ENCODE measurements around the gene MRPL41.
"Not testable (repeated sequence)": the region's sequence is repeated elsewhere in the genome, so short reads cannot be mapped to it uniquely, and the experiment has no call there.

MRPL41 gene

DNA sequence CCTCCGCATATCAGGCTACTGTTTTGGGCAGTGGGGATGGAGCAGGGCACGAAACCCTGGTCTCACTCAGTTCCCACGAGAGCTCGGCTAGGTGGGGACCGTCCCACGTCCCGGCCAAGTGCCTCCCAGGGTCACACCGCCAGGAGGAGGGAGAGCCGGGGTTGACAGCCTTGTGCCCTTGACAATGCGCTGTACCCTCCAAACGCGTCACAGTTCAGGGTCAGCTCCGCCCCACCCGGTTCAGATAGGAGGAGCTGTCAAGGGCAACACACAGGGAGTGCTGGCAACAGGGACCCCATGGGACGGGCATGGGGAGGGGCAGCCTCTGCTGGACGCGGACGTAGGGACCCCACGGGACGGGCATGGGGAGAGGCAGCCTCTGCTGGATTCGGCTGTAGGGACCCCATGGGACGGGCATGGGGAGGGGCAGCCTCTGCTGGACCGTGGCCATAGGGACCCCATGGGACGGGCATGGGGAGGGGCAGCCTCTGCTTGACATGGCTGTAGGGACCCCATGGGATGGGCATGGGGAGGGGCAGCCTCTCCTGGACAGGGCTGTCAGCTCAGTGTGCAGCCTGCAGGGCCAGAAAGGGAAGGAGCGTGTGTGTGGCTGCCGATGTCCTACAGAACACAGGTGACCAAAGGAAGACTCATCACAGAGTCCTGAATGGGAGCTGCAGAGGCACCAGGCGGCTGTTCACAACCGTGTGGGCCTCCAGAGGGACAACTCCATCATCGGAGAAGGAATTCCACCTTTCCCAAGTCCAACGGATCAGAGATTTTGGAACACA is 30.9 kb upstream of the MRPL41 start:
- in situ Hi-C loops (cut with HindIII; ENCODE audit: low pct_ligation_motif_present, low pct_unique_long_range_greater_than_20kb, low sequenced_read_pairs) = no loop called here
- no peak for DNase-seq

- no peak for DNase-seq
- in situ Hi-C loops (cut with HindIII; ENCODE audit: low pct_ligation_motif_present, low pct_unique_long_range_greater_than_20kb, low sequenced_read_pairs) = no loop called here
Measured at GRCh38 chr9:137521405-137521985, 30.2 kb upstream of the MRPL41 start.

DNA sequence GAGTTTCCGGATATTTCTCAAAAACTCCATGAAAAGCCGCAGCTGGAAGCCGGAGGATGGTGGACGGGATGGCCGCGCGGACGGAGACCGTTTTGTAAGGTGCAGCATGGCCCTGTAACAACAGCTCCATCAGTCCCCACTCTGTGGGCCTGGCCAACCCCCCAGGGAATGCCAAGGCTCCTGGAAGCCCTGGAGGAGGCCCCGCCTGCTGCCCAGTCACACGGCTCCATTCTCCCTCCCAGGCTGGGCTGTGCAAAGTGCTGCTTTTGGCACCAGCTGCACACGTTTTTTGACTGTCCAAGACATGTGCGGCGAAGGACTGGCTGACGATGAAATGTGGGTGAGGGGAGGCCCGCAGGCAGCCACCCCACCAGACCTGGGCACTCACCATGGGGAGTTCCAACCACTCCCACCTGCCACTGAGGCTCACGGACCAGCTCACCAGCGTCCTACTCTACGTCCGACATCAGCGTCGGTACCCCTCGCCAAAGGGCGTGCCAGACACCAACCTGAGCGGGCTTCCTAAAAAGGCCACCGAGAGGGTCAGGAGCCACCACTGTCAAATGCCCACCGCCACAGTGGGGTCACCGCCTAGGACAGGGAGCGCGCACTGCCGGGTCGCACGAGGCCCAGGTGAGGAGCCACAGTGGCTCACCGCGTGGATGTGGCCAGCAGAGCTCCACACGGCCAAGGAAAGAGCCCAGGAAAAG is 28.8 kb upstream of the MRPL41 start:
- DNase-seq = no peak
- in situ Hi-C loops (cut with HindIII; ENCODE audit: low pct_ligation_motif_present, low pct_unique_long_range_greater_than_20kb, low sequenced_read_pairs) = no loop called here

DNA sequence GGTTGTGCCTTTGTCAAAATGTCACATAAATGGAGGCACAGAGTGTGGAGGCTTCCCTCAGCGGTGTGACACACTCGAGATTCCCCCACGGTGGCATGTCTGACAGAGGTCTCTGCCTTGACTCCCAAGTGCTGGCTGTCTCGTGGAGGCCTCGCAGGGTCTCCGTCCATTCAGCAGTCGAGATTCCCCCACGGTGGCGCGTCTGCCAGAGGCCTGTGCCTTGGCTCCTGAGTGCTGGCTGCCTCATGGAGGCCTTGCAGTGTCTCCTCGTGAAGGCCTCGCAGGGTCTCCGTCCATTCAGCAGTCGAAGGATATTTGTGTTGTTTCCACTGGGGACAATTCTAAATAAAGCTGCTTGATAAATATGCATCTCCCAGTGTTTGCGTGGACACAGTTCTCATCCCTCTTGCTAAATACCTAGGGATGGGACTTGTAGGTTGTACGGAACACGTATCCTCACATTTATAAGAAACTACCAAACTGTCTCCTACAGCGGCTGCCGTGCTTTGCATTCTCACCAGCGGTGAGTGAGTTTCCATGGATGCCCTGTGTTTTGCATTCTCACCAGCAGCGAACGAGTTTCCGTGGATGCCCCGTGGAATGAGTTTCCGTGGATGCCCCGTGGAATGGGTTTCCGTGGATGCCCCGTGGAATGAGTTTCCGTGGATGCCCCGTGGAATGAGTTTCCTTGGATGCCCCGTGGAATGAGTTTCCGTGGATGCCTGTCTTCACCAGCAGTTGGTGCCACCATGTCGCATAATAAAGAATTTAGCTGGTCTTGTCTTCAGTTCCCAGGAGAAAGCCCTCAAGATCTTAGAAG is 27.3 kb upstream of the MRPL41 start:
- DNase-seq = no peak
- in situ Hi-C loops (cut with HindIII; ENCODE audit: low pct_ligation_motif_present, low pct_unique_long_range_greater_than_20kb, low sequenced_read_pairs) = no loop called here

DNA sequence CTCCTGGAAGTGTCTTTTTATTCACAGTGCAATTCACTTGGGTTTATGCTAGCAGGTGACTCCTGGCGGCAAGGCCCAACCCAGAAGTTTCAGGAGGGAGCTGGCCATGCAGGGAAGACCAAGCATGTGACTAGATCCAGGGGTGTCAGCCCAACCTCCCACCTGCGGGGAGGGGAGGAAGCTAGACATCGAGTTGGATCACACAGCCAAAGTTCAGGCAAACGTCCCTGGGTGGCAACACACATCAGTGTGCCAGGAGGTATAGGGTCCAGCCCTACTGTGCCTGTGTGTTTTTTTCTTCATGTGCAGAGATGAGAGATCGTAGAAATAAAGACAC is 26.7 kb upstream of the MRPL41 start:
- in situ Hi-C loops (cut with HindIII; ENCODE audit: low pct_ligation_motif_present, low pct_unique_long_range_greater_than_20kb, low sequenced_read_pairs) = no loop called here
- no peak for DNase-seq

- in situ Hi-C loops (cut with HindIII; ENCODE audit: low pct_ligation_motif_present, low pct_unique_long_range_greater_than_20kb, low sequenced_read_pairs) = no loop called here
- no peak for DNase-seq
Measured at GRCh38 chr9:137530331-137530730, 21.3 kb upstream of the MRPL41 start.

- no peak for DNase-seq
- in situ Hi-C loops (cut with HindIII; ENCODE audit: low pct_ligation_motif_present, low pct_unique_long_range_greater_than_20kb, low sequenced_read_pairs) = no loop called here
Measured at GRCh38 chr9:137531099-137531765, 20.4 kb upstream of the MRPL41 start.

- DNase-seq; in situ Hi-C loops (cut with HindIII; ENCODE audit: low pct_ligation_motif_present, low pct_unique_long_range_greater_than_20kb, low sequenced_read_pairs): not testable (repeated sequence)
Measured at GRCh38 chr9:137532891-137533468, 18.7 kb upstream of the MRPL41 start.

DNA sequence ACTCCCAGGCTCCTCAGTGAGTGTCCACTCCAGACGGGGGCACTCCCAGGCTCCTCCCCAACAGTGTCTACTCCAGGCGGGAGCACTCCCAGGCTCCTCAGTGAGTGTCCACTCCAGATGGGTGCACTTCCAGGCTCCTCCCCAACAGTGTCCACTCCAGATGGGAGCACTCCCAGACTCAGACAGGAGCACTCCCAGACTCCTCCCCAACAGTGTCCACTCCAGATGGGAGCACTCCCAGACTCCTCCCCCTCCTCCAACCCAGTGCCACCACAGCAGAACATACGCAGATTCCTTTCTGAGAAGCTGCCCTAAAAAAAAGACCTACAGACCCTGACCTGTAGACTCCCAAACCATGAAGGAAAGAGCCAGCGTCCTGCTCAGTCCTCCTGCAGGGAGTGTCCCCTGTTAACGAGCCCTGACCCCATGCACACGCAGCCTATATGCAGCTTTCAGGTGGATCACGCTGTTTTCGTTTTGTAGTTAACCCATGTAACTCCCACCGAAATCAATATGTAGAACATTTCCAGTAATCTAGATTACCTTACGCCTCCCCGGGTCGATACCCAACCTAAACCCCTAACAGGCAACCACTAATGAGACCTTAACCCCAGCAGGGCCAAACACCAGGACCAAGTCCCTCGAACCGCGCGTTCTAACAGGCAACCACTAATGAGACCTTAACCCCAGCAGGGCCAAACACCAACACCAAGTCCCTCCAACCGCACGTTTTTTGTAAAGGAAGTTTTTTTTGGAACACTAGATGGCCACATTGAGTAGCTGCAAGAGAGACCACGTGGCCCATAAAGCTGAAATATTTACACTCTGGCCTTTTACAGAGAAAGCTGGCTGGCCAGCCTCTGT is 17.2 kb upstream of the MRPL41 start:
- DNase-seq = peak; percentile 59
- in situ Hi-C loops (cut with HindIII; ENCODE audit: low pct_ligation_motif_present, low pct_unique_long_range_greater_than_20kb, low sequenced_read_pairs) = no loop called here

DNA sequence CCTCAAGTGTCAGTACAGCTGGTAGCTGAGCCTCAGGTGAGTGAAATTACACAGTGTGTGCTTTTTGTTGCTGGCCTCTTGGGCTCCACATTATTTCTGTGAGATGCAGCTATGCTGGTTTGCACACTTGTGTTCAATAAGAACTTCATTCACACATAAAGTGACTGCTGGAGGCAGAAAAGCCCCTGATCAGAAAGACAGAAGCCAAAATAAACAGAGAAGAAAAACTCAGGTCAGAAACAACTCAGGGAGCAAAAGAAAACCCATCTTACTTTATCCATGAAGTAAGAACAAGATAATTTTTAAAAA is 16.6 kb upstream of the MRPL41 start:
- DNase-seq = no peak
- in situ Hi-C loops (cut with HindIII; ENCODE audit: low pct_ligation_motif_present, low pct_unique_long_range_greater_than_20kb, low sequenced_read_pairs) = no loop called here

GRCh38 chr9:137536594-137537131 is 15.0 kb upstream of the MRPL41 start:
- in situ Hi-C loops (cut with HindIII; ENCODE audit: low pct_ligation_motif_present, low pct_unique_long_range_greater_than_20kb, low sequenced_read_pairs); DNase-seq: not testable (repeated sequence)

DNA sequence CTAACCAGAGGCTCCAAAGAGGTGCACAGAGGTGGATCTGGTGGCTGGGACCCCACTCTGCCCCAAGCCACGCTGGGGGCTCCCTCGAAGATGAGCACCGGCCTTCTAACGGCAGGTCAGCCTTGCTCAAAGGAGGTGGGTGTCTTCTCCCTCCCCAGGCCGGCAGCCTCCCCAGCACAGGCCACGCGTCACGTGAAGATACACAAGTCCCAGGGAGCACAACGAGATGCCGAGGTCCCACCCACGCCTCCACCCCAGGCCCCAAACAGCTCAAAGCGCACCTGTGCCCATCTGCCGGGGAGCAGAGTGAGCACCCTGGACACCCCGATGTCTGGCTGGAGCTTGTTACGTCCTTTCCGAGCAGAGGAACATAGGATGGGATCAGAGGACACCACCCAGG is 13.6 kb upstream of the MRPL41 start:
- DNase-seq = no peak
- in situ Hi-C loops (cut with HindIII; ENCODE audit: low pct_ligation_motif_present, low pct_unique_long_range_greater_than_20kb, low sequenced_read_pairs) = no loop called here

DNA sequence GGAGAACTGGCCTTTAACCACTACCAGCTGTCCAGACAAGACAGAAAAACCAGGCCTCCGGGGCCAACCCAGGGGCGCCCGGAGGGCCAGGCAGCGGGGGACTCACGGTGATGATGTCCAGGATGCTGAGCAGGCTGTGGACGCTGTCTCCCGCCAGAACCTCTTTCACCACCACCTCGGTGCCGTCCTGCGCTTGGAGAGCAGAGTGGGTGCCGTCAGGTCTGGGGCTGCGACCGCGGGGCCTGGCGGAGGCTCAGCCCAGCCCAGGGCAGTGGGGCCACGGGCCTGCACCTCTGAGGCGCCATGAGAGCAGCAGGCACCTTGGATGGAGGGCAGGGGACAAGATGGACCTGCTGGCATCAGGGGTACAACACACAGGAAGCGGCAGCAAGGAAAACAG is 11.1 kb upstream of the MRPL41 start:
- in situ Hi-C loops (cut with HindIII; ENCODE audit: low pct_ligation_motif_present, low pct_unique_long_range_greater_than_20kb, low sequenced_read_pairs) = no loop called here
- DNase-seq = no peak

DNA sequence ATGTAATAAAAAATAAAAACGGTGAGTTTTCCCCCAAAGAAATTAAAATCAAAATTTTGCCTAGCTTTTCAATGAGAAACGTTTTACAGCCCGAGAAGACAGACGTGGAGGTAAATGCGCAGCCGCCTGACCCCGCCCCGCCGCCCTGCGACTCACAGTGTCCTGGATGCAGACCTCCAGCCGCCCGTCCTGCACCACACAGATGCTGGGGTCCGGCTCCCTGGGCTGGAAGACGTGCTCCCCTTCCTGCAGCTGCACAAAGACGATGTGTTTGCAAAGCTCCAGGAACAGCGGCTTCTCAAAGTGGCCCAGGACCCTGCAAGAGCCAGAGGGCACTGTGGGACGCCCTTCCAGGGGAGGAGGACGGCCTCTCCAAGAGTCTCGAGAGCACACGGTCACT is 9.2 kb upstream of the MRPL41 start:
- in situ Hi-C loops (cut with HindIII; ENCODE audit: low pct_ligation_motif_present, low pct_unique_long_range_greater_than_20kb, low sequenced_read_pairs) = no loop called here
- no peak for DNase-seq

GRCh38 chr9:137543237-137543963 is 8.3 kb upstream of the MRPL41 start:
- in situ Hi-C loops (cut with HindIII; ENCODE audit: low pct_ligation_motif_present, low pct_unique_long_range_greater_than_20kb, low sequenced_read_pairs) = no loop called here
- no peak for DNase-seq

- DNase-seq = no peak
- in situ Hi-C loops (cut with HindIII; ENCODE audit: low pct_ligation_motif_present, low pct_unique_long_range_greater_than_20kb, low sequenced_read_pairs) = no loop called here
Measured at GRCh38 chr9:137544176-137544760, 7.4 kb upstream of the MRPL41 start.
